HG03025 (cell line): ENCODE measurements around the gene LIPE.

ENCODE experiments used
- ATAC-seq: cut with Tn5 transposase; IDR thresholded peaks from one replicate; pipeline ENCODE4 v1.9.1; 2021; ENCODE audit warnings: mild to moderate bottlenecking, moderate library complexity; ENCODE audit not compliant: unreplicated experiment, low FRiP score

Gene LIPE

DNA sequence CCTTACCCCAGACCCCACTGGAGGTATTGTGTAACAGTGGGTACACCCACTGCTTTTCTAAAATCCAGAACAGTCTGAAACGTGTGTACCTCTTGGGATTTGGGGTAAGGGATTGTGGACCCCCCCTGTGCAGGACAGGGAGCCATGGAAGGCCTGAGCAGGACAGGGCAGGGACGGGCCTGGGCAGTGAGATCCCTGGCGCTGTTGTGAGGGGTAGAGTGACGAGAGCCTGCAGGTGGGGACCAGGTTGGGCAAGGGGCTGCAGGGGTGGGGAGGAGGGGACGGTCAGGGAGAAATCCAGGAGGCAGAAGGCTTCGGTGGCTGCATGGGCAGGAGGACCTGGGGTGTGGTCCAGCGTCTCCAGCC, 65.7 kb downstream of the LIPE start:
- ATAC-seq, result no peak

DNA sequence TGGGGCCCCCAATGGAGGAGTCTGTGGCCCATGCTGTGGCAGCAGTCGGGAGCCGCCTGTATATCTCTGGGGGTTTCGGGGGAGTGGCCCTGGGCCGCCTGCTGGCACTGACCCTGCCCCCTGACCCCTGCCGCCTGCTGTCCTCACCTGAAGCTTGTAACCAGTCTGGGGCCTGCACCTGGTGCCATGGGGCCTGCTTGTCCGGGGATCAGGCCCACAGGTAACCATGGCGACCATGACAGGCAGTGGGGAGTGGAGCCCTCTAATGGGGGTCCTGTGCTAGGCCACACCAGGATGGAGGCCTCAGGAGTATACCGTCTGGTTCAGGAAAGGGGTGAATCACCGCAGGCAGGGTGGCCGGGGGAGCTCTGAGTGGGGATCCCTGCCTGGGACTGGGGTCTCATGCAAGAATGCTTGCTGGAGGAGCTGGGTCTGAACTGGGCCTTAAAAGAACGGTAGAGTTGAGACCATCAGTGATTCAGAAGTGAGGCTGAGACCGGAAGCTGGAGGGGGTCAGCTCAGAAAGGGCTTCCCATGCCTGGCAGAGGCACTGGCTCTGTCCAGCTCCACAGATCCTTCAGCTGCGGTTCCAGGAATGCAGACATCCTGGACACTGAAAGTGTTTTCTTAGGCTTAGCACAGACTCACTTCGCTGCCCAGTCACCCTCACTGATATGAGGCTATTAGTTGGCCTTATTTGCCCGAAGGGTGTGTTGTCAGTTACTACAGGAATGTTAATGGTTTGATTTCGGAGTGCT, 66.2 kb downstream of the LIPE start:
- no peak for ATAC-seq

DNA sequence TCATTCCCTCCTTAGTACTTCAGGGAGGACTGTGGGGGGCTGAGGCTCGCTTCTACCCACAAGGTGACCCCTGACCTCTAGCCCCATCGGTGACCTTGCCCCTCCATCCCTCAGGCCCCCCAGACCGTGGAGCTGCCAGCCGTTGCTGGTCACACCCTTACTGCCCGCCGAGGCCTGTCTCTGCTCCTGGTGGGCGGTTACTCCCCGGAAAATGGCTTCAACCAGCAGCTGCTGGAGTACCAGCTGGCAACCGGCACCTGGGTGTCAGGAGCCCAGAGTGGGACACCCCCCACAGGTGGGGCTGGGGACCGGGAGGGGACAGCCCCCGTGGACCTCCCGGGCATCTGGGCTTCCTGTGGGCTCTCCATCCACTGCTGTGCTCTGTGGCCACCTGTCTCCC, 69.9 kb downstream of the LIPE start:
- ATAC-seq, result no peak

DNA sequence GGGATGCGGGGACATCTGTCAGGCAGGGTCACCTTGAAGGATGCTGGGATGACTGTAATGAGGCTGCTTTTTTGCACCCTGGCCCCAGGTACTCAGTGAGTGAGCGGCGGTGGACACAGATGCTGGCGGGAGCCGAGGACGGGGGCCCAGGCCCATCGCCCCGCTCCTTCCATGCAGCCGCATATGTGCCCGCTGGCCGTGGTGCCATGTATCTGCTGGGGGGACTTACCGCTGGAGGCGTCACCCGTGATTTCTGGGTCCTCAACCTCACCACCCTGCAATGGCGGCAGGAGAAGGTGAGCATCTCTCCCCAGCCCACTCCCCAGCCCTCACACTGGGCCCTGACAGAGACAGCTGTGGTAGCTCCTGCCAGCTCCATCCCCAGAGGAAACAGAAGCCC, 70.5 kb downstream of the LIPE start:
- no peak for ATAC-seq

DNA sequence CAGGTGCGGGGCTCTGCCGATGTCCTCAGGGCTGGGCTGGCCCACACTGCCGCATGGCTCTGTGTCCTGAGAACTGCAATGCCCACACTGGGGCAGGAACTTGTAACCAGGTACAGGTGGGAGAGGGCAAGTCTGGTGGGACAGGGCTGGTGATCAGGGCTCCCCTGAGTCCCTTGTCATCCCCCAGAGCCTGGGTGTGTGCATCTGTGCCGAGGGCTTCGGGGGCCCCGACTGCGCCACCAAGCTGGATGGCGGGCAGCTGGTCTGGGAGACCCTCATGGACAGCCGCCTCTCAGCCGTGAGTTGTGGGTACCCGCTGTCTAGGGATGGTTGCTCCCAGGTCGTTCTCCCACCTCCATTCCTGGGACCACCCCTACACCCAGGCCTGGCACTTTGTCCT, 71.3 kb downstream of the LIPE start:
- ATAC-seq, result no peak

DNA sequence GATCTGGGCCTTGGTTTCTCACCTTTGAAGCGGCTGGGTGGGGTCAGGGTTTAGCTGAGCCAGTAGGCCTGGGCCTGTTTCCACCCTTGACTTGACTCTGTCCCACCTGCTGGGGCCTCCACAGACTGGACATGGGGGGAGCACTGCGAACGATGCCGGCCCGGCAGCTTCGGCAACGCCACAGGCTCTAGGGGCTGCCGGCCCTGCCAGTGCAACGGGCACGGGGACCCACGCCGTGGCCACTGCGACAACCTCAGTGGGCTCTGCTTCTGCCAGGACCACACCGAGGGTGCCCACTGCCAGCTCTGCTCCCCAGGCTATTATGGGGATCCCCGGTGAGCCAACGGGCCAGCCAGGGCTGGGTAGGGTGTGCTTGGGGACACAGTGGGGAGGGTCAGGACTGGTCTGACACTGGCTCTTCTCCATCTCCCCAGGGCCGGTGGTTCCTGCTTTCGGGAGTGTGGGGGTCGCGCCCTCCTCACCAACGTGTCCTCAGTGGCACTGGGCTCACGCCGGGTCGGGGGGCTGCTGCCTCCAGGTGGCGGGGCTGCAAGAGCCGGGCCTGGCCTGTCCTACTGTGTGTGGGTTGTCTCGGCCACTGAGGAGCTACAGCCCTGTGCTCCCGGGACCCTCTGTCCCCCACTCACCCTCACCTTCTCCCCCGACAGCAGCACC, 73.7 kb downstream of the LIPE start:
- ATAC-seq, result no peak

DNA sequence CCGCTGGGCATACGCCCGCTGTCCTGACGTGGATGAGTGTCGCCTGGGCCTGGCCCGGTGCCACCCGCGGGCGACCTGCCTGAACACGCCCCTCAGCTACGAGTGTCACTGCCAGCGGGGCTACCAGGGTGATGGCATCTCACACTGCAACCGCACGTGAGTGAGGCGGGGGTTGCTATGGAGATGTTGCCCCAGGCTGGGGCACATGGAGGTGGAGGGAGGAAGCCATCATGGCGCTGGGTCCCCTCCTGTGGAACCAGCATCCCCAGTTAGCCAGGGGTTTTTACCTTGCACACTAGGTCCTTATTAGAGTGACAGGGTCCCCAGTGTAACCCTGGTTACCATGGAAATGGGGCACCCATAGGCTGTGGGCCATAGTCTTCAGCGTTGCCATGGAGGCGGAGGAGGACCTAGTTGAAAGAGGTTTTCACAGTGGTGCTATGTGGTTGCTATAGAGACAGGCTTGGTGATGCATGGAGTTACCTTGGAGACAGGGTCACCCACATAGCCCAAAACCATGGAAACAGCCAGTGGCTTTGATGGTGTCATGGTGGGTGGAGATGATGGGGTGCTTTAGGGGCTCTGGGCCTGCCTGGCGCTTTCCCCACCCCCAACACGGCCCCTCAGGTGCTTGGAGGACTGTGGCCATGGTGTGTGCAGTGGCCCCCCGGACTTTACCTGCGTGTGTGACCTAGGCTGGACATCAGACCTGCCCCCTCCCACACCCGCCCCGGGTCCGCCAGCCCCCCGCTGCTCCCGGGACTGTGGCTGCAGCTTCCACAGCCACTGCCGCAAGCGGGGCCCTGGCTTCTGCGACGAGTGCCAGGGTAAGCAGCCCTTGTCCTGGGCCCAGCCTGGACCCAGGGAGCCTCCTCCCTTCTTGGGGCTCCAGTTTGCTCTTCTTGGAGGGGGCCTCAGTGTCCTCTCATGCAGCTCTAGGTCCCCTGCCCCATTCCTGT, 74.6 kb downstream of the LIPE start:
- no peak for ATAC-seq
